Thyroid gland (tissue), 4 donors: ENCODE measurements around the gene GPAM. TPM values are rescaled to one million over a fixed set of nuclear protein-coding genes. Genes with fewer than 3 reads are reported as not detected.

Source experiments
- DNase-seq, 2 donors: peaks; one replicate each; pipeline ENCODE4 v3.0.0-alpha.2; 2019
- H3K27ac ChIP-seq, 3 donors: fragments of 200-600 bp; sonication (generic); 1 replicate in 2 of 3; 2 replicates in 1 of 3; pipeline ENCODE4 v1.5.1; 2016 to 2019; ENCODE audit warnings: mild to moderate bottlenecking in 1 of 3, moderate library complexity in 1 of 3
- H3K27me3 ChIP-seq: fragments of 200-600 bp; sonication (generic); one replicate; pipeline ENCODE4 v1.5.1; 2019
- H3K36me3 ChIP-seq, 2 donors: fragments of 200-600 bp; sonication (generic); one replicate each; pipeline ENCODE4 v1.5.1; 2016 to 2019
- H3K4me1 ChIP-seq, 2 donors: fragments of 200-600 bp; sonication (generic); one replicate each; pipeline ENCODE4 v1.5.1; 2017 to 2019
- H3K4me3 ChIP-seq, 3 donors: fragments of 200-600 bp; sonication (generic); replicated peaks in 1 of 3; 1 replicate in 2 of 3; 2 replicates in 1 of 3; pipeline ENCODE4 v1.5.1; 2016; ENCODE audit warnings: mild to moderate bottlenecking in 1 of 3
- H3K9me3 ChIP-seq: fragments of 200-600 bp; sonication (generic); one replicate; pipeline ENCODE4 v1.5.1; 2017
- POLR2A ChIP-seq, 2 donors: fragments of 450-650 bp; IDR thresholded peaks; one replicate each; pipeline ENCODE4 v1.6.1; 2017; ENCODE audit warnings: antibody characterized with exemption in 2 of 2, mild to moderate bottlenecking in 2 of 2, moderate library complexity in 1 of 2
- WGBS, 2 donors: methylation state at CpG; one replicate each; pipeline ENCODE4 v1.1.5; 2017; 5-methylcytosine and 5-hydroxymethylcytosine counted together
- intact Hi-C: fragments of 100-400 bp; cut with DNase I; formaldehyde crosslinking; loops from one replicate; pipeline ENCODE4 v1.15.1; 2023
- total RNA-seq, 4 donors: library from RNA; depleted of rRNA; stranded (reverse); fragments of >200 nt; gene quantifications; one replicate each; pipeline ENCODE4 v1.2.3, GENCODE V29; 2016
- TF ChIP-seq, protein P1 (sequence below), 6 experiments: fragments of 200-600 bp in 3 of 6; fragments of 450-650 bp in 3 of 6; sonication (generic) in 3 of 6; IDR thresholded peaks; one replicate each; pipeline ENCODE4 v1.5.1; 2016 to 2019; ENCODE audit warnings: antibody characterized with exemption in 6 of 6, mild to moderate bottlenecking in 2 of 6, inconsistent platforms in 1 of 6, moderate library complexity in 1 of 6

Gene GPAM
- total RNA-seq, 4 donors from 2014 or later = 29.2 to 58.0 (median 40.8) TPM

- peaks cover 34 to 50% of the 10 kb centered on the region in 2 donors for H3K36me3 ChIP-seq
- intact Hi-C loops = no loop called here
- no peak for DNase-seq
Observed at GRCh38 chr10:112151524-112152039, 32.0 kb downstream of the GPAM start.

DNA sequence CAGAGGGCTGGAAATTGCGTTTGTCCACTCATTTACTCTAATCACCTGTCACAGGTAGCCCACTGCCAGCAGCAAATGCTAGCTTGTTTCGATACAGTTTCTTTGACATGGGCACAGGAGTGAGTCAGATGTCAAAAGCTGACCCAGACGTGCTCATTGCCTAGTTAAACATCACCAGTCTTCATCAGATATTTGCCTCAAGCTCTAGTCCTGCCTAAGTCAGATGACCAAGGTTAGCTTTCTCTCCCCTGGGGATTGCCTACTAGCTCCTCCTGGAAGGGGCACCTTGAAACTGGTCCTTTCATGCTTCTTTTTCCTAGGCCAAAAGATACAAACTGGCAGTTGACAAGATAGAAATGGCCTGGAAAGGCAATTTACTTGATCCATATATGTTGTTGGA, 35.2 kb downstream of the GPAM start:
- Histone ChIP-seq H3K4me1 (no peaks in the 10 kb centered on the region), H3K27me3 (no peaks in the 10 kb centered on the region), H3K36me3 (peaks cover 14 to 22% of the 10 kb centered on the region in 2 donors), H3K27ac (no peak overlapping the region), H3K4me3 (no peak overlapping the region), H3K9me3 (no peaks in the 10 kb centered on the region)
- 87 to 91% methylated on average over 3 of the region's 3 CpGs for WGBS, 2 donors
- no peak for DNase-seq
- TF ChIP-seq POLR2A (IDR thresholded peaks at IDR 0.05) = no peak
- TF ChIP-seq, protein P1, sequence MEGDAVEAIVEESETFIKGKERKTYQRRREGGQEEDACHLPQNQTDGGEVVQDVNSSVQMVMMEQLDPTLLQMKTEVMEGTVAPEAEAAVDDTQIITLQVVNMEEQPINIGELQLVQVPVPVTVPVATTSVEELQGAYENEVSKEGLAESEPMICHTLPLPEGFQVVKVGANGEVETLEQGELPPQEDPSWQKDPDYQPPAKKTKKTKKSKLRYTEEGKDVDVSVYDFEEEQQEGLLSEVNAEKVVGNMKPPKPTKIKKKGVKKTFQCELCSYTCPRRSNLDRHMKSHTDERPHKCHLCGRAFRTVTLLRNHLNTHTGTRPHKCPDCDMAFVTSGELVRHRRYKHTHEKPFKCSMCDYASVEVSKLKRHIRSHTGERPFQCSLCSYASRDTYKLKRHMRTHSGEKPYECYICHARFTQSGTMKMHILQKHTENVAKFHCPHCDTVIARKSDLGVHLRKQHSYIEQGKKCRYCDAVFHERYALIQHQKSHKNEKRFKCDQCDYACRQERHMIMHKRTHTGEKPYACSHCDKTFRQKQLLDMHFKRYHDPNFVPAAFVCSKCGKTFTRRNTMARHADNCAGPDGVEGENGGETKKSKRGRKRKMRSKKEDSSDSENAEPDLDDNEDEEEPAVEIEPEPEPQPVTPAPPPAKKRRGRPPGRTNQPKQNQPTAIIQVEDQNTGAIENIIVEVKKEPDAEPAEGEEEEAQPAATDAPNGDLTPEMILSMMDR (IDR thresholded peaks at IDR 0.05) = no peak
- intact Hi-C loops = loop anchor here (10.0 kb wide), 1 partner anchor 166 kb away; no protein-coding TSS in a partner anchor

More at GRCh38 chr10:112151524-112152039, 32.0 kb downstream of the GPAM start:
- H3K9me3 ChIP-seq = no peaks in the 10 kb centered on the region
- H3K4me3 ChIP-seq = no peak overlapping the region
- no peak for TF ChIP-seq POLR2A (IDR thresholded peaks at IDR 0.05)
- TF ChIP-seq, protein P1 (IDR thresholded peaks at IDR 0.05) = no peak
- H3K27ac ChIP-seq = no peak overlapping the region
- H3K27me3 ChIP-seq = no peaks in the 10 kb centered on the region
- H3K4me1 ChIP-seq = no peaks in the 10 kb centered on the region
- WGBS, 2 donors = 95 to 97% methylated on average over 4 of the region's 4 CpGs

GRCh38 chr10:112146799-112147198, 36.8 kb downstream of the GPAM start:
- 94% methylated on average over 6 of the region's 6 CpGs for WGBS, 2 donors
- Histone ChIP-seq H3K9me3 (no peaks in the 10 kb centered on the region), H3K27me3 (no peaks in the 10 kb centered on the region), H3K4me3 (no peak overlapping the region), H3K36me3 (peaks cover 4 to 14% of the 10 kb centered on the region in 2 donors), H3K27ac (no peak overlapping the region), H3K4me1 (no peaks in the 10 kb centered on the region)
- no peak for DNase-seq
- TF ChIP-seq, protein P1 (IDR thresholded peaks at IDR 0.05) = no peak
- no peak for TF ChIP-seq POLR2A (IDR thresholded peaks at IDR 0.05)
- intact Hi-C loops = loop anchor here (10.0 kb wide), 1 partner anchor 168 kb away; no protein-coding TSS in a partner anchor

DNA sequence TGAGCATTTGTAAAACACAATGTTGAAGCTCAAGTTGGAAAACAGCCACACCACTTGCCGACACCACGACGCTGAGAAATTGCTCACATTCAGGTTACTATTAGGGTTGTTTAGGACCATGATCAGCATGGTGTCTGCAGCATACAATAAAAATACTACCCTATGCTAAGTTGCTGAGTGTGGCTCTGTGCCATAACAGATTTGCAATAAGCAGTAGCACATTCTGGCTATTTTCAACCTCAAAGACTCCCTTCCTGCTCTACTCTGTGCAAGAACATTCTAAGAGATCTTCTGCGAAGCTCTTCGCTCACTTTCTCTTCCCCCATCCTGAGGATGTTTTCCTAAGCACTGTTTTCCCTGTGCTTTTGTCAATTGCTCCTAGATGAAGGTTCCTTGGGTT, 38.3 kb downstream of the GPAM start:
- Histone ChIP-seq H3K9me3 (no peaks in the 10 kb centered on the region), H3K27me3 (no peaks in the 10 kb centered on the region), H3K4me3 (no peak overlapping the region), H3K36me3 (peaks cover 4 to 7% of the 10 kb centered on the region in 2 donors), H3K27ac (no peak overlapping the region), H3K4me1 (no peaks in the 10 kb centered on the region)
- DNase-seq = no peak
- no peak for TF ChIP-seq POLR2A (IDR thresholded peaks at IDR 0.05)
- TF ChIP-seq, protein P1 (IDR thresholded peaks at IDR 0.05) = no peak
- intact Hi-C loops = loop anchor here (10.0 kb wide), 1 partner anchor 170 kb away; no protein-coding TSS in a partner anchor
- 57 to 77% methylated on average over 5 of the region's 5 CpGs for WGBS, 2 donors

GRCh38 chr10:112143420-112143819, 40.1 kb downstream of the GPAM start:
- H3K4me3 ChIP-seq = no peak overlapping the region
- H3K4me1 ChIP-seq = no peaks in the 10 kb centered on the region
- intact Hi-C loops = loop anchor here (10.0 kb wide), 1 partner anchor 171 kb away; no protein-coding TSS in a partner anchor
- peaks cover 4 to 7% of the 10 kb centered on the region in 2 donors for H3K36me3 ChIP-seq
- no peaks in the 10 kb centered on the region for H3K27me3 ChIP-seq
- DNase-seq = no peak
- TF ChIP-seq, protein P1 (IDR thresholded peaks at IDR 0.05) = no peak
- TF ChIP-seq POLR2A (IDR thresholded peaks at IDR 0.05) = no peak
- WGBS, 2 donors = 80 to 85% methylated on average over 4 of the region's 4 CpGs
- no peak overlapping the region for H3K27ac ChIP-seq
- no peaks in the 10 kb centered on the region for H3K9me3 ChIP-seq
